Kidney (tissue), 14 donors: Measurements from ENCODE around the gene RBM47. TPM values are rescaled to one million over a fixed set of nuclear protein-coding genes. Genes with fewer than 3 reads are reported as not detected.
"Not testable (repeated sequence)": the region's sequence is repeated elsewhere in the genome, so short reads cannot be mapped to it uniquely, and the experiment has no call there.

Experiments used
- DNase-seq, 5 donors: peaks; one replicate each; pipeline ENCODE4 v3.0.0-alpha.2; 2013 to 2020
- FAIRE-seq: peaks from 2 replicates; lab custom pipeline; 2012; peaks lifted over from hg19 to GRCh38; lab: Jason Lieb, UNC
- H3K27ac ChIP-seq, 2 donors: one replicate each; pipeline ENCODE4 v1.7.0; 2013; ENCODE audit warnings: low read depth in 2 of 2, low read length in 2 of 2, inconsistent platforms in 1 of 2
- H3K27me3 ChIP-seq: one replicate; pipeline ENCODE4 v1.7.1; 2013; ENCODE audit warnings: low read length, inconsistent platforms; ENCODE audit not compliant: control insufficient read depth, insufficient read depth
- H3K36me3 ChIP-seq, 3 donors: one replicate each; pipeline versions ENCODE4 v1.7.0 to v1.7.1; 2013; ENCODE audit warnings: low read length in 3 of 3, control low read depth in 1 of 3, inconsistent platforms in 1 of 3; ENCODE audit not compliant: insufficient read depth in 3 of 3, control insufficient read depth in 2 of 3
- H3K4me1 ChIP-seq, 3 donors: one replicate each; pipeline versions ENCODE4 v1.7.0 to v1.7.1; 2013; ENCODE audit warnings: low read length in 3 of 3, inconsistent platforms in 1 of 3, low read depth in 1 of 3; ENCODE audit not compliant: control insufficient read depth in 2 of 3, insufficient read depth in 2 of 3
- H3K4me3 ChIP-seq, 3 donors: one replicate each; pipeline versions ENCODE4 v1.7.0 to v1.8.1; 2013; ENCODE audit warnings: low read length in 3 of 3, control low read depth in 1 of 3, inconsistent platforms in 1 of 3
- H3K9ac ChIP-seq, 3 donors: one replicate each; pipeline versions ENCODE4 v1.7.0 to v1.7.1; 2013; ENCODE audit warnings: low read length in 3 of 3, control low read depth in 1 of 3, inconsistent platforms in 1 of 3
- H3K9me3 ChIP-seq, 3 donors: one replicate each; pipeline versions ENCODE4 v1.7.0 to v1.7.1; 2013; ENCODE audit warnings: low read length in 3 of 3, control low read depth in 1 of 3, inconsistent platforms in 1 of 3; ENCODE audit not compliant: control insufficient read depth in 2 of 3, insufficient read depth in 1 of 3
- intact Hi-C: fragments of 100-400 bp; cut with DNase I; formaldehyde crosslinking; loops from one replicate; pipeline ENCODE4 v1.11.1; 2022
- polyA plus RNA-seq: library from polyadenylated mRNA; stranded (reverse); fragments of 350-450 nt; fragmentation: Illumina TruSeq; extraction: RNeasy Lipid Tissue Mini Kit (QIAGEN cat#74804); gene quantifications from one replicate; pipeline ENCODE4 v1.2.3, GENCODE V29; 2014; ENCODE audit warnings: low read depth, low replicate concordance; ENCODE audit not compliant: insufficient read depth
- total RNA-seq: library from RNA; stranded (reverse); fragmentation: NEBNext Ultra II Directional; extraction: Animal tissue kit (Norgen Biotek cat#: 25700); gene quantifications from one replicate; pipeline ENCODE4 v1.2.1, GENCODE V29; 2021
- TF ChIP-seq, protein P1 (sequence below): IDR thresholded peaks from 3 replicates; pipeline ENCODE4 v1.5.1; 2012; ENCODE audit warnings: mild to moderate bottlenecking, moderate library complexity, borderline replicate concordance; ENCODE audit not compliant: insufficient read depth; ENCODE audit errors: extremely low read depth
- donor health status: control.
- donor health status: control.
- donor health status: control.
- donor health status: control.
- donor health status: control.
- donor health status: DM: yes; HTN: yes; CAD: no.
- donor health status: Normal renal cell carcinoma (clear cell type).

The RBM47 gene
- total and polyA plus RNA-seq, 2 donors from 2014 or later, result 61.5 to 124 TPM

- FAIRE-seq (no peak), DNase-seq (no peak)
- Histone ChIP-seq H3K9ac (peak overlapping the region in 1 of 3 donors; percentile 3), H3K9me3 (no peaks in the 10 kb centered on the region), H3K36me3 (no peaks in the 10 kb centered on the region), H3K4me3 (no peak overlapping the region), H3K4me1 (peaks cover 0 to 8% (median 5%) of the 10 kb centered on the region in 3 donors), H3K27ac (peak overlapping the region in 1 of 2 donors; percentile 48), H3K27me3 (no peaks in the 10 kb centered on the region)
- intact Hi-C loops, result no loop called here
- TF ChIP-seq, protein P1, sequence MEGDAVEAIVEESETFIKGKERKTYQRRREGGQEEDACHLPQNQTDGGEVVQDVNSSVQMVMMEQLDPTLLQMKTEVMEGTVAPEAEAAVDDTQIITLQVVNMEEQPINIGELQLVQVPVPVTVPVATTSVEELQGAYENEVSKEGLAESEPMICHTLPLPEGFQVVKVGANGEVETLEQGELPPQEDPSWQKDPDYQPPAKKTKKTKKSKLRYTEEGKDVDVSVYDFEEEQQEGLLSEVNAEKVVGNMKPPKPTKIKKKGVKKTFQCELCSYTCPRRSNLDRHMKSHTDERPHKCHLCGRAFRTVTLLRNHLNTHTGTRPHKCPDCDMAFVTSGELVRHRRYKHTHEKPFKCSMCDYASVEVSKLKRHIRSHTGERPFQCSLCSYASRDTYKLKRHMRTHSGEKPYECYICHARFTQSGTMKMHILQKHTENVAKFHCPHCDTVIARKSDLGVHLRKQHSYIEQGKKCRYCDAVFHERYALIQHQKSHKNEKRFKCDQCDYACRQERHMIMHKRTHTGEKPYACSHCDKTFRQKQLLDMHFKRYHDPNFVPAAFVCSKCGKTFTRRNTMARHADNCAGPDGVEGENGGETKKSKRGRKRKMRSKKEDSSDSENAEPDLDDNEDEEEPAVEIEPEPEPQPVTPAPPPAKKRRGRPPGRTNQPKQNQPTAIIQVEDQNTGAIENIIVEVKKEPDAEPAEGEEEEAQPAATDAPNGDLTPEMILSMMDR, result no peak
These were observed 75.7 kb downstream of the RBM47 start for GRCh38 chr4:40553995-40554394.

DNA sequence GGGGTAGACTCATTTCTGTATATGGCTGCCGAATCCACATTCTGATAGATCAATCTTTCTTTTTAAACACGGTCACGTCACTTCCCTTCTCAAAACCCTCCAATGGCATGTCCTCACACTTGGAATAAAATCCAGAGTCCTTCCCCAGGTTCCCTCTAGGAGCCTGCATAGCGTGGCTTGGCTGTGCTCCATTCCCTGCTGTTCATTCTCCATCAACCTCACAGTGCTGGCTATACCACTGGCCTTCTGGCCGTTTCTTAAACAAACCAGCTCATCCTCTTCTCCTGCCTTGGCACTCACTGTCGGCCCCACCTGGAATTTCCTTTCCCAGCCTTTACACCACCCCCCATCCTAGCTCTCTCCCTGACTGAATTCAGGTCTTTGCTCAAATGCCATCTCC is 77.1 kb downstream of the RBM47 start:
- intact Hi-C loops, result no loop called here
- no peaks in the 10 kb centered on the region for H3K9me3 ChIP-seq
- no peak overlapping the region for H3K9ac ChIP-seq
- DNase-seq, result no peak
- H3K27me3 ChIP-seq, result no peaks in the 10 kb centered on the region
- FAIRE-seq, result no peak
- no peak overlapping the region for H3K27ac ChIP-seq
- peaks cover 0 to 14% (median 13%) of the 10 kb centered on the region in 3 donors for H3K4me1 ChIP-seq
- no peaks in the 10 kb centered on the region for H3K36me3 ChIP-seq
- TF ChIP-seq, protein P1, result no peak
- no peak overlapping the region for H3K4me3 ChIP-seq

DNA sequence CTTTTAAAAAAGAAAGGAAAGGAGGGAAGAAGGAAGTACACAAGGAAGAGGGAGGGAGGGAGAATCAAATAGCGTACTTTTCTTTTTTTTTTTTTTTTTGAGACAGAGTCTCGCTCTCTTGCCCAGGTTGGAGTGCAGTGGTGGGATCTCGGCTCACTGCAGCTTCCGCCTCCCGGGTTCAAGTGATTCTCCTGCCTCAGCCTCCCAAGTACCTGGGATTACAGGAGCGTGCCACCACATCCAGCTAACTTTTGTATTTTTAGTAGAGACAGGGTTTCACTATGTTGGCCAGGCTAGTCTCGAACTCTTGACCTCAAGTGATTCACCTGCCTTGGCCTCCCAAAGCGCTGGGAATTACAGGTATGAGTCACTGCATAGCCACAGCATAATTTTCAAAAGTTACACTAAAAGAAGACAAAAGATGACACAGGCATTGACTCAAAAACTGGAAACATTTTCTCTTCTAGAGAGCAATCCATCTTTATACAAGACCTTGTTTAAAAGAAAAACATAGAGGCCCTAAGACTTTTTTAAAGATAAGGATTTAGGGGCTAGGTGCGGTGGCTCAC is 78.0 kb downstream of the RBM47 start:
- H3K36me3 ChIP-seq, H3K9me3 ChIP-seq, H3K27me3 ChIP-seq, FAIRE-seq, intact Hi-C loops, DNase-seq: not testable (repeated sequence)
- peaks cover 0 to 23% (median 18%) of the 10 kb centered on the region in 3 donors for H3K4me1 ChIP-seq
- peak overlapping the region; percentile 12 to 65 (median 13) for H3K4me3 ChIP-seq
- H3K27ac ChIP-seq, result peak overlapping the region; percentile 73 to 89
- H3K9ac ChIP-seq, result peak overlapping the region in 1 of 3 donors; percentile 41

DNA sequence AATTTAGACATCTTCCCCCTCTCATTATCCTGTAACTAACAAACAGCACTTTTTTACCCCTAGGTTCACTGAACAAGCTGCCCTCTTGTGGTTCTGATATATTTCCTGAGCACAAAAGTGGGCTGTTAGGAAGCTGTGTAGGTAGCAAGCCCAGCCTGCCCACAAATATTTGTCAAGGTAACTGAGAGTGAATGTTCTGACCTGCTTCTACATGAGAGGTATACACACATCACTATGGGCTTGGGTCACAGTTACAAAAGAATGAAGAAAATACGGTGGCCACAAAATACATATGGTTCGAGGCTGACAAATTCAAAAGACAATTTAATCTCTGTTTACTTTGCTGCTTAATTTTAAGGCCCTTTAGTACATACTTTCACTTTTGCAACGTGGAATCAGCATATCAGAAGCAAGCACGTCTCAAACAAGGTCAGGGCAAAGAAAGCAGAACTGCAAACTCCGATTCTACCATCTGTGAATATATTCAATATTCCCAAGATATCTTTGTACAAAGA is 78.7 kb downstream of the RBM47 start:
- TF ChIP-seq, protein P1, result peak; percentile 31
- Histone ChIP-seq H3K9me3 (no peaks in the 10 kb centered on the region), H3K4me1 (peaks cover 0 to 27% (median 18%) of the 10 kb centered on the region in 3 donors), H3K27me3 (no peaks in the 10 kb centered on the region), H3K9ac (peak overlapping the region; percentile 3 to 41 (median 39)), H3K4me3 (peak overlapping the region; percentile 13 to 65 (median 51)), H3K36me3 (no peaks in the 10 kb centered on the region), H3K27ac (peak overlapping the region; percentile 73 to 89)
- intact Hi-C loops, result no loop called here
- DNase-seq (peak in 2 of 5 donors; percentile 46 to 69), FAIRE-seq (peak; percentile 11)
